ENCODE results near the gene GPATCH8. TPM values are rescaled to one million over a fixed set of nuclear protein-coding genes. Genes with fewer than 3 reads are reported as not detected.

GPATCH8 gene
- total RNA-seq, 1 experiment from 2014 or later = 51.5 TPM

GRCh38 chr17:44417553-44417952, 85.7 kb downstream of the GPATCH8 start:
- no peaks in the 10 kb centered on the region for H3K4me1 Mint-ChIP-seq
- H4K5ac ChIP-seq (ENCODE audit: insufficient read length, low read depth, low read length) = no peak overlapping the region
- no peak overlapping the region for H3K23ac ChIP-seq (ENCODE audit: insufficient read length, low read depth, low read length)
- H3K18ac ChIP-seq (ENCODE audit: insufficient read length, low read depth, low read length) = no peak overlapping the region
- DNase-seq = no peak
- no peak overlapping the region for H2AK5ac ChIP-seq (ENCODE audit: insufficient read length, low read length)
- H3K4me3 Mint-ChIP-seq = no peak overlapping the region
- no peak overlapping the region for H3K27ac ChIP-seq (ENCODE audit: insufficient read length, low read depth, low read length)
- no peak overlapping the region for H3K9ac ChIP-seq (ENCODE audit: extremely low read depth, insufficient read length, low read length)
- peak overlapping the region in 2 of 3 experiments; percentile 2 to 9; a peak in 4 of 7 replicates for H3K27ac Mint-ChIP-seq
- H3K4me2 ChIP-seq (ENCODE audit: insufficient read depth, insufficient read length, low read length) = no peak overlapping the region
- H3K9me3 ChIP-seq (ENCODE audit: control insufficient read depth, low read depth, low read length) = no peaks in the 10 kb centered on the region
- H3K56ac ChIP-seq (ENCODE audit: insufficient read length, low read depth, low read length) = no peak overlapping the region
- H3K27me3 ChIP-seq (ENCODE audit: insufficient read depth, low read length) = no peaks in the 10 kb centered on the region
- no peak overlapping the region for H4K91ac ChIP-seq (ENCODE audit: insufficient read length, low read depth, low read length)
- TF ChIP-seq CTCF (conservative IDR thresholded peaks at IDR 0.05) = no peak
- H3K27me3 Mint-ChIP-seq (ENCODE audit: low read depth) = no peaks in the 10 kb centered on the region
- H3K79me1 ChIP-seq (ENCODE audit: insufficient read depth, low read depth, low read length, poor library complexity, severe bottlenecking) = no peaks in the 10 kb centered on the region
- H2BK20ac ChIP-seq (ENCODE audit: low read depth, low read length, poor library complexity, severe bottlenecking) = no peak overlapping the region
- H2BK120ac ChIP-seq (ENCODE audit: low read depth, low read length, poor library complexity, severe bottlenecking) = no peak overlapping the region
- no CpG with 5 or more reads among the region's 2 CpGs for WGBS (ENCODE audit: extremely low coverage, insufficient read length, low lambda C conversion rate)
- H3K79me2 ChIP-seq (ENCODE audit: insufficient read depth, low read length) = no peaks in the 10 kb centered on the region
- H2AFZ ChIP-seq (ENCODE audit: low read length) = no peak overlapping the region
- no peaks in the 10 kb centered on the region for H3K4me1 ChIP-seq (ENCODE audit: insufficient read depth, low read length)
- H3K4ac ChIP-seq (ENCODE audit: low read depth, low read length) = no peak overlapping the region
- no peaks in the 10 kb centered on the region for H3K23me2 ChIP-seq (ENCODE audit: insufficient read length, low read depth, low read length, poor library complexity, severe bottlenecking)
- H2BK15ac ChIP-seq (ENCODE audit: low read depth, low read length) = no peak overlapping the region
- H4K20me1 ChIP-seq (ENCODE audit: control insufficient read depth, insufficient read depth, insufficient read length) = no peaks in the 10 kb centered on the region
- no peak overlapping the region for H3T11ph ChIP-seq (ENCODE audit: low read length)
- no peaks in the 10 kb centered on the region for H3K9me3 Mint-ChIP-seq
- H3K36me3 Mint-ChIP-seq (ENCODE audit: insufficient read depth in 1 of 3, low read depth in 3 of 3) = peaks cover 5 to 53% (median 30%) of the 10 kb centered on the region in 3 experiments; a peak in 6 of 7 replicates
- H2BK5ac ChIP-seq (ENCODE audit: insufficient read length, low read length) = no peak overlapping the region
- H2BK12ac ChIP-seq (ENCODE audit: insufficient read length, low read depth, low read length) = no peak overlapping the region
- no peak overlapping the region for H4K8ac ChIP-seq (replicated peaks; ENCODE audit: insufficient read length, low read depth, low read length)
- no peak overlapping the region for H3K14ac ChIP-seq (ENCODE audit: insufficient read depth, low read length)
